IMR-90 (cell line): Measurements from ENCODE around the gene GNL1. TPM values are rescaled to one million over a fixed set of nuclear protein-coding genes. Genes with fewer than 3 reads are reported as not detected.
A peak's percentile ranks its signal among the peaks of the same experiment; 100 is the strongest.

Experiments used
- ATAC-seq: fragments of 200-7000 bp; cut with Tn5 transposase; 2 replicates; pipeline ENCODE4 v1.9.1; 2020; ENCODE audit warnings: low read depth, mild to moderate bottlenecking, moderate library complexity
- BruUV-seq: library from RNA; stranded (reverse); fragments of 400-500 nt; replicated peaks from 2 replicates; lab custom pipeline; 2021; lab: Mats Ljungman, UMichigan
- CTCF ChIA-PET: fragments of 300-600 bp; formaldehyde crosslinking; extraction: SDS; loops from one replicate; lab custom pipeline; 2021; ENCODE audit warnings: antibody characterized with exemption; lab: Yijun Ruan, JAX
- POLR2A ChIA-PET: fragments of 300-600 bp; sonication (Branson Sonifier 250); formaldehyde crosslinking; loops from one replicate; lab custom pipeline; 2022; ENCODE audit warnings: antibody characterized with exemption; ENCODE audit not compliant: unreplicated experiment; lab: Charles Lee
- DNase-seq: peaks from one replicate; pipeline ENCODE4 v3.0.0; 2013
- H2AFZ ChIP-seq: replicated peaks from 2 replicates; pipeline ENCODE3; 2013; ENCODE audit warnings: low read length, mild to moderate bottlenecking; ENCODE audit not compliant: poor library complexity
- H2AK5ac ChIP-seq: 2 replicates; pipeline ENCODE4 v1.6.1; 2013; ENCODE audit warnings: low read depth, low read length, inconsistent platforms
- H2AK9ac ChIP-seq: replicated peaks from 2 replicates; pipeline ENCODE3; 2013; ENCODE audit warnings: mild to moderate bottlenecking, low read depth, low read length, moderate library complexity; ENCODE audit not compliant: poor library complexity
- H2BK120ac ChIP-seq: 2 replicates; pipeline ENCODE4 v1.6.1; 2013; ENCODE audit warnings: low read depth, low read length, inconsistent platforms
- H2BK15ac ChIP-seq: 3 replicates; pipeline ENCODE4 v1.6.1; 2013; ENCODE audit warnings: low read depth, low read length, inconsistent platforms
- H2BK20ac ChIP-seq: 2 replicates; pipeline ENCODE4 v1.6.1; 2013; ENCODE audit warnings: low read depth, mild to moderate bottlenecking, inconsistent platforms, low read length, moderate library complexity
- H2BK5ac ChIP-seq: 2 replicates; pipeline ENCODE4 v1.6.1; 2013; ENCODE audit warnings: mild to moderate bottlenecking, low read depth, low read length, inconsistent platforms; ENCODE audit not compliant: poor library complexity, severe bottlenecking
- H3K14ac ChIP-seq: replicated peaks from 2 replicates; pipeline ENCODE4 v1.6.1; 2013; ENCODE audit warnings: low read depth, low read length, inconsistent platforms
- H3K18ac ChIP-seq: 2 replicates; pipeline ENCODE4 v1.6.1; 2013; ENCODE audit warnings: low read depth, low read length, control low read depth
- H3K23ac ChIP-seq: 2 replicates; pipeline ENCODE4 v1.6.1; 2013; ENCODE audit warnings: low read depth, low read length, inconsistent platforms
- H3K27ac ChIP-seq: 2 replicates; pipeline ENCODE4 v1.5.1; 2013; ENCODE audit warnings: mild to moderate bottlenecking, control low read depth, low read length; ENCODE audit not compliant: insufficient read depth
- H3K27me3 ChIP-seq: 2 replicates; pipeline ENCODE4 v1.6.1; 2013; ENCODE audit warnings: low read length; ENCODE audit not compliant: control insufficient read depth, insufficient read depth
- H3K36me3 ChIP-seq: 2 replicates; pipeline ENCODE4 v1.6.1; 2013; ENCODE audit warnings: low read length, mixed read lengths; ENCODE audit not compliant: control insufficient read depth, insufficient read depth
- H3K4ac ChIP-seq: 2 replicates; pipeline ENCODE4 v1.6.1; 2013; ENCODE audit warnings: low read depth, low read length, inconsistent platforms
- H3K4me1 ChIP-seq: 2 replicates; pipeline ENCODE4 v1.6.1; 2013; ENCODE audit warnings: low read length, mixed read lengths; ENCODE audit not compliant: control insufficient read depth, insufficient read depth
- H3K4me2 ChIP-seq: 2 replicates; pipeline ENCODE4 v1.6.1; 2013; ENCODE audit warnings: low read depth, mild to moderate bottlenecking, control low read depth, low read length, moderate library complexity
- H3K4me3 ChIP-seq: 2 replicates; pipeline ENCODE4 v1.5.1; 2013; ENCODE audit warnings: low read depth, mild to moderate bottlenecking, control low read depth, low read length, moderate library complexity; ENCODE audit not compliant: insufficient read depth
- H3K56ac ChIP-seq: 2 replicates; pipeline ENCODE4 v1.6.1; 2013; ENCODE audit warnings: low read length, inconsistent platforms; ENCODE audit not compliant: insufficient read depth; ENCODE audit errors: extremely low read depth
- H3K79me1 ChIP-seq, 2 experiments: 2 replicates each; pipeline ENCODE4 v1.6.1; 2013; ENCODE audit warnings: low read length in 2 of 2, inconsistent platforms in 1 of 2, low read depth in 1 of 2
- H3K9ac ChIP-seq: 2 replicates; pipeline ENCODE4 v1.6.1; 2013; ENCODE audit warnings: low read depth, low read length, control low read depth
- H3K9me1 ChIP-seq: 2 replicates; pipeline ENCODE4 v1.6.1; 2013; ENCODE audit warnings: low read length, inconsistent platforms; ENCODE audit not compliant: insufficient read depth
- H3K9me3 ChIP-seq: 2 replicates; pipeline ENCODE4 v1.6.1; 2013; ENCODE audit warnings: low read length; ENCODE audit not compliant: control insufficient read depth, insufficient read depth
- H4K20me1 ChIP-seq: 2 replicates; pipeline ENCODE4 v1.6.1; 2013; ENCODE audit warnings: low read length, inconsistent platforms; ENCODE audit not compliant: insufficient read depth
- H4K5ac ChIP-seq: 2 replicates; pipeline ENCODE4 v1.6.1; 2013; ENCODE audit warnings: mild to moderate bottlenecking, low read depth, low read length, control low read depth
- H4K8ac ChIP-seq, 2 experiments: 2 replicates each; pipeline ENCODE4 v1.6.1; 2013; ENCODE audit warnings: low read depth in 2 of 2, low read length in 2 of 2, control low read depth in 1 of 2, inconsistent platforms in 1 of 2
- H4K91ac ChIP-seq: 2 replicates; pipeline ENCODE4 v1.6.1; 2013; ENCODE audit warnings: low read depth, low read length, inconsistent platforms; ENCODE audit not compliant: insufficient read depth
- BHLHE40 ChIP-seq: fragments of 150-350 bp; IDR thresholded peaks from 2 replicates; pipeline ENCODE4 v1.6.1; 2016; ENCODE audit warnings: mild to moderate bottlenecking, low read depth, low read length
- CHD1 ChIP-seq: IDR thresholded peaks from 2 replicates; pipeline ENCODE4 v1.6.1; 2012; ENCODE audit warnings: low read depth, low read length, improper control_type of control experiment
- FOS ChIP-seq: fragments of 150-350 bp; IDR thresholded peaks from 2 replicates; pipeline ENCODE4 v1.6.1; 2016; ENCODE audit warnings: low read depth, low read length
- MAFK ChIP-seq: IDR thresholded peaks from 2 replicates; pipeline ENCODE4 v1.6.1; 2012; ENCODE audit warnings: low read depth, low read length, improper control_type of control experiment
- MAZ ChIP-seq: IDR thresholded peaks from 2 replicates; pipeline ENCODE4 v1.6.1; 2012; ENCODE audit warnings: low read depth, mild to moderate bottlenecking, low read length, improper control_type of control experiment, moderate library complexity, borderline replicate concordance
- MXI1 ChIP-seq: IDR thresholded peaks from 2 replicates; pipeline ENCODE4 v1.6.1; 2012; ENCODE audit warnings: low read depth, mild to moderate bottlenecking, low read length, moderate library complexity, borderline replicate concordance
- POLR2A ChIP-seq: IDR thresholded peaks from 2 replicates; pipeline ENCODE4 v1.6.1; 2012; ENCODE audit warnings: mild to moderate bottlenecking, low read depth, low read length
- RAD21 ChIP-seq: IDR thresholded peaks from 2 replicates; pipeline ENCODE4 v1.6.1; 2012; ENCODE audit warnings: low read length, improper control_type of control experiment
- RCOR1 ChIP-seq: IDR thresholded peaks from 2 replicates; pipeline ENCODE4 v1.6.1; 2012; ENCODE audit warnings: mild to moderate bottlenecking, low read length, improper control_type of control experiment; ENCODE audit not compliant: insufficient replicate concordance
- RFX5 ChIP-seq: IDR thresholded peaks from 2 replicates; pipeline ENCODE4 v1.8.0; 2012; ENCODE audit warnings: low read depth, mild to moderate bottlenecking, low read length, moderate library complexity
- SMC3 ChIP-seq: fragments of 150-350 bp; IDR thresholded peaks from 2 replicates; pipeline ENCODE4 v1.6.1; 2016; ENCODE audit warnings: low read depth, mild to moderate bottlenecking, antibody characterized with exemption, low read length, moderate library complexity
- WGBS, 2 experiments: methylation state at CpG; one replicate each; pipeline versions ENCODE4 v1.1.5 to v1.1.7; 2013; ENCODE audit warnings: missing lambda C conversion rate in 2 of 2; ENCODE audit not compliant: insufficient read length in 1 of 2; ENCODE audit errors: extremely low coverage in 2 of 2; 5-methylcytosine and 5-hydroxymethylcytosine counted together
- dilution Hi-C: fragments of 300-500 bp; cut with HindIII; formaldehyde crosslinking; loops from one replicate; pipeline ENCODE4 v1.14.3; 2018; ENCODE audit warnings: low sequenced_read_pairs; ENCODE audit not compliant: unreplicated experiment
- in situ Hi-C: fragments of 300-500 bp; cut with MboI; formaldehyde crosslinking; loops from 3 replicates; pipeline ENCODE4 v1.14.3; 2019; ENCODE audit warnings: low sequenced_read_pairs, inconsistent platforms, mixed read lengths
- intact Hi-C: fragments of 100-400 bp; cut with micrococcal nuclease; formaldehyde crosslinking; loops from 2 replicates; pipeline ENCODE4 v1.10.0; 2022
- polyA plus RNA-seq, 3 experiments: library from polyadenylated mRNA; depleted of rRNA; stranded (reverse); fragments of >200 nt; gene quantifications; 2 replicates each; pipeline ENCODE4 v1.2.3, GENCODE V29; 2012; ENCODE audit warnings: low replicate concordance in 1 of 3
- total RNA-seq: library from RNA; depleted of rRNA; stranded (reverse); fragments of >200 nt; gene quantifications from 2 replicates; pipeline ENCODE4 v1.2.3, GENCODE V29; 2012
- TF ChIP-seq, protein P1 (sequence below): fragments of 150-350 bp; IDR thresholded peaks from 2 replicates; pipeline ENCODE4 v1.6.1; 2017; ENCODE audit warnings: mild to moderate bottlenecking, antibody characterized with exemption, low read length, low read depth

Gene GNL1
- total and polyA plus RNA-seq, 2 of the 4 experiments (the other 2 are of a cell fraction): 40.5 to 44.0 TPM

GRCh38 chr6:30571075-30571761, 14.9 kb upstream of the GNL1 start, which contains the start of gene ABCF1:
Gene ABCF1, plus strand, starts transcription at chr6:30571442. Its CDS starts 46 bp downstream, at chr6:30571488.
- TF ChIP-seq CHD1: 0 out of 2 replicates have a peak, but pooled peaks have one; percentile 37
- no peak for TF ChIP-seq RAD21
- TF ChIP-seq SMC3: no peak
- TF ChIP-seq BHLHE40: peak; percentile 99
- TF ChIP-seq POLR2A: peak; percentile 93
- peak; percentile 90; the same call in 1 of the 2 replicates for TF ChIP-seq MAZ
- no peak for TF ChIP-seq MAFK
- TF ChIP-seq FOS: no peak
- TF ChIP-seq RFX5: no peak
- TF ChIP-seq, protein P1, sequence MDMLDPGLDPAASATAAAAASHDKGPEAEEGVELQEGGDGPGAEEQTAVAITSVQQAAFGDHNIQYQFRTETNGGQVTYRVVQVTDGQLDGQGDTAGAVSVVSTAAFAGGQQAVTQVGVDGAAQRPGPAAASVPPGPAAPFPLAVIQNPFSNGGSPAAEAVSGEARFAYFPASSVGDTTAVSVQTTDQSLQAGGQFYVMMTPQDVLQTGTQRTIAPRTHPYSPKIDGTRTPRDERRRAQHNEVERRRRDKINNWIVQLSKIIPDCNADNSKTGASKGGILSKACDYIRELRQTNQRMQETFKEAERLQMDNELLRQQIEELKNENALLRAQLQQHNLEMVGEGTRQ: peak; percentile 73
- TF ChIP-seq MXI1: peak; percentile 96
- TF ChIP-seq RCOR1: no peak
- peak within 1 kb of the TSS; percentile 97 for H3K56ac ChIP-seq

More at GRCh38 chr6:30571075-30571761, 14.9 kb upstream of the GNL1 start, which contains the start of gene ABCF1:
- 1% methylated on average over 35 of the region's 59 CpGs; no CpG with 5 or more reads in 1 of the 2 experiments for WGBS, 2 experiments
- DNase-seq (peak; percentile 96), ATAC-seq (peak; percentile 98)
- Histone ChIP-seq H3K4ac (peak within 1 kb of the TSS; percentile 99), H4K20me1 (peaks cover 41% of the 10 kb centered on the region), H2AK5ac (peak within 1 kb of the TSS; percentile 98), H2BK20ac (0 out of 2 replicates have a peak within 1 kb of the TSS, but pooled peaks have one; percentile 36), H3K9me1 (peaks cover 5% of the 10 kb centered on the region; the same call in 1 of the 2 replicates), H3K36me3 (0 out of 2 replicates have a peak, but pooled peaks cover 1% of the 10 kb centered on the region), H3K27ac (peak within 1 kb of the TSS; percentile 95), H2BK15ac (peak within 1 kb of the TSS; percentile 71; the same call in 2 of the 3 replicates), H4K5ac (peak within 1 kb of the TSS; percentile 86), H4K8ac (peak within 1 kb of the TSS; percentile 90 to 100), H2BK5ac (peak within 1 kb of the TSS; percentile 91), H2AK9ac (peak within 1 kb of the TSS; percentile 96), H3K27me3 (no peaks in the 10 kb centered on the region), H3K4me3 (peak within 1 kb of the TSS; percentile 74), H3K4me1 (peaks cover 3% of the 10 kb centered on the region), H2AFZ (peak within 1 kb of the TSS; percentile 96), H3K18ac (peak within 1 kb of the TSS; percentile 89), H3K79me1 (peaks cover 17 to 41% of the 10 kb centered on the region in 2 experiments), H3K9ac (peak within 1 kb of the TSS; percentile 95), H3K23ac (peak within 1 kb of the TSS; percentile 95), H3K14ac (peak within 1 kb of the TSS; percentile 99), H2BK120ac (peak within 1 kb of the TSS; percentile 89), H4K91ac (peak within 1 kb of the TSS; percentile 99), H3K4me2 (peak within 1 kb of the TSS; percentile 90), H3K9me3 (no peaks in the 10 kb centered on the region)
- no TSS peak for BruUV-seq
- ChIA-PET CTCF (interaction anchor here (0.5 to 1.5 kb wide), 2 partner anchors 8 to 29 kb away, joined by 3 to 4 read pairs; no protein-coding TSS in a partner anchor), POLR2A (interaction anchor here (0.5 to 0.6 kb wide), 2 partner anchors 16 to 146 kb away, joined by 3 to 31 read pairs; partner anchors contain the start of gene MDC1)
- dilution Hi-C loops: no loop called here
- intact Hi-C loops: loop anchor here (1.0 kb wide), 1 partner anchor 14 kb away; the partner anchor contains the start of gene PRR3
- in situ Hi-C loops: no loop called here
